Esophagus squamous epithelium (tissue), 5 donors: ENCODE results near the gene HOXA13. TPM values are rescaled to one million over a fixed set of nuclear protein-coding genes. Genes with fewer than 3 reads are reported as not detected.

ENCODE experiments used
- DNase-seq: peaks from one replicate; lab custom pipeline; 2025; lab: John Stamatoyannopoulos, UW
- H3K27ac ChIP-seq, 4 donors: fragments of 200-600 bp; sonication (generic); one replicate each; pipeline ENCODE4 v1.5.1; 2016 to 2019; ENCODE audit warnings: mild to moderate bottlenecking in 1 of 4
- H3K27me3 ChIP-seq, 4 donors: fragments of 200-600 bp; sonication (generic); 1 replicate in 3 of 4; 2 replicates in 1 of 4; pipeline versions ENCODE4 v1.5.1 to v1.6.0; 2017 to 2021; ENCODE audit warnings: antibody characterized with exemption in 1 of 4
- H3K36me3 ChIP-seq, 3 donors: fragments of 200-600 bp; sonication (generic); one replicate each; pipeline ENCODE4 v1.5.1; 2016 to 2019
- H3K4me1 ChIP-seq, 3 donors: fragments of 200-600 bp; sonication (generic); one replicate each; pipeline ENCODE4 v1.5.1; 2017 to 2019
- H3K4me3 ChIP-seq, 4 donors: fragments of 200-600 bp; sonication (generic); 1 replicate in 3 of 4; 2 replicates in 1 of 4; pipeline ENCODE4 v1.5.1; 2016 to 2019; ENCODE audit warnings: mild to moderate bottlenecking in 2 of 4, moderate library complexity in 1 of 4
- H3K9me3 ChIP-seq, 3 donors: fragments of 200-600 bp; sonication (generic); one replicate each; pipeline ENCODE4 v1.5.1; 2016 to 2019
- POLR2A ChIP-seq, 4 donors: fragments of 450-650 bp; IDR thresholded peaks; one replicate each; pipeline ENCODE4 v1.6.1; 2017; ENCODE audit warnings: antibody characterized with exemption in 4 of 4, mild to moderate bottlenecking in 4 of 4, moderate library complexity in 3 of 4
- WGBS, 2 donors: methylation state at CpG; one replicate each; pipeline ENCODE4 v1.1.5; 2018; 5-methylcytosine and 5-hydroxymethylcytosine counted together
- intact Hi-C: fragments of 100-400 bp; cut with DNase I; formaldehyde crosslinking; loops from one replicate; pipeline ENCODE4 v1.15.0; 2022
- total RNA-seq, 4 donors: library from RNA; depleted of rRNA; stranded (reverse); fragments of >200 nt; gene quantifications; one replicate each; pipeline ENCODE4 v1.1.0, GENCODE V29; 2016
- TF ChIP-seq, protein P1 (sequence below), 6 experiments: fragments of 450-650 bp in 4 of 6; fragments of 200-600 bp in 2 of 6; sonication (generic) in 2 of 6; IDR thresholded peaks; one replicate each; pipeline ENCODE4 v1.5.1; 2016 to 2019; ENCODE audit warnings: antibody characterized with exemption in 6 of 6, mild to moderate bottlenecking in 4 of 6, moderate library complexity in 4 of 6
- donor health status: DM: yes; HTN: yes; CAD: no.

Gene HOXA13
- total RNA-seq, 4 donors from 2014 or later: not detected

DNA sequence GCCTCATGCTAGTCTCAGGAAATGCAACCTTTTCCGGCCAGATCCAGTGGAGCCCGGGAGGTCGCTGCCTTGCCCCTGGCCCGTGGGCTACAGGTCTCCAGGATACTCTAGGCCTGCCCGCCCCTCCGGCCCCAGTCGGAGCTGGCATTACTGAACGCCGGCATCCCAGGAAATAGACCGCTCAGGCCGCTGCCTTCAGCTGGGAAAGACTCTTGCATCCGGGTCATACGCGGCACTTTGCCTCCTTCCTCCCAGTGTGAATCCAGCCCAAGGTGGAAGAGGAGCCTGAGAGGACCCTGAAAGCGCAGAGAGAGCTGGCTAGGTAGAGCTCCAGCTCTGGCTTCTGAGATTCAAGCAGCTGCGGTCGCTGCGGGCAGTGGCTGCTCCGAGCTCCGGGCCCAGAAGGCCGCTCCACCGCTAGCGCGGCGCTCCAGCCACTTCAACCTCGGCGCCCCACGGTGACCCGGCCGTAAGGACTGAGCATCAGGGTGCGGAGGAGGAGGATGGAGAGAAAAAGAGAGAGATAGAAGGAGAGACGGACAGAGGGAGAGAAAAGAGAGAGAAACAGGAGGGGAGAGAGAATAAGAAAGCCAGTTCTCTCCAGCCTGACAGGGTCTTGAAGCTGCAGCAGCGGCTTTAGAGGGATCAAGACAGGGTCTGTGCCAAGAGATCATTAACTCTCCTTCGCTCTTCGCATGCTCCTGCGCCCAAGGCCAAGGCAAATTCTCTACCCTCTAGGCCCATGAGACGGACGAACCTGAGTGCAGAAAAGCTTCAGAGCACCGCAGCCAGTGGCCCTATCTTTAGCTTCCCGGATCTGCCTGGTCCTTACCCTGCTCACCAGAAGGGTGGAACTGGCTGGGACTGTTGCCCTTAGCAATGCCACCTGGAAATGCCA lies 24.0 kb downstream of the HOXA13 start:
- no peak for TF ChIP-seq POLR2A (IDR thresholded peaks at IDR 0.05)
- TF ChIP-seq, protein P1, sequence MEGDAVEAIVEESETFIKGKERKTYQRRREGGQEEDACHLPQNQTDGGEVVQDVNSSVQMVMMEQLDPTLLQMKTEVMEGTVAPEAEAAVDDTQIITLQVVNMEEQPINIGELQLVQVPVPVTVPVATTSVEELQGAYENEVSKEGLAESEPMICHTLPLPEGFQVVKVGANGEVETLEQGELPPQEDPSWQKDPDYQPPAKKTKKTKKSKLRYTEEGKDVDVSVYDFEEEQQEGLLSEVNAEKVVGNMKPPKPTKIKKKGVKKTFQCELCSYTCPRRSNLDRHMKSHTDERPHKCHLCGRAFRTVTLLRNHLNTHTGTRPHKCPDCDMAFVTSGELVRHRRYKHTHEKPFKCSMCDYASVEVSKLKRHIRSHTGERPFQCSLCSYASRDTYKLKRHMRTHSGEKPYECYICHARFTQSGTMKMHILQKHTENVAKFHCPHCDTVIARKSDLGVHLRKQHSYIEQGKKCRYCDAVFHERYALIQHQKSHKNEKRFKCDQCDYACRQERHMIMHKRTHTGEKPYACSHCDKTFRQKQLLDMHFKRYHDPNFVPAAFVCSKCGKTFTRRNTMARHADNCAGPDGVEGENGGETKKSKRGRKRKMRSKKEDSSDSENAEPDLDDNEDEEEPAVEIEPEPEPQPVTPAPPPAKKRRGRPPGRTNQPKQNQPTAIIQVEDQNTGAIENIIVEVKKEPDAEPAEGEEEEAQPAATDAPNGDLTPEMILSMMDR (IDR thresholded peaks at IDR 0.05): no peak
- intact Hi-C loops: no loop called here
- peaks cover 42 to 100% (median 73%) of the 10 kb centered on the region in 4 donors for H3K27me3 ChIP-seq
- no peaks in the 10 kb centered on the region for H3K36me3 ChIP-seq
- 79 to 80% methylated on average over 12 to 19 of the region's 40 CpGs for WGBS, 2 donors
- H3K9me3 ChIP-seq: no peaks in the 10 kb centered on the region
- H3K27ac ChIP-seq: no peak overlapping the region
- no peak overlapping the region for H3K4me3 ChIP-seq
- peaks cover 26 to 48% (median 31%) of the 10 kb centered on the region in 3 donors for H3K4me1 ChIP-seq
- DNase-seq: no peak

DNA sequence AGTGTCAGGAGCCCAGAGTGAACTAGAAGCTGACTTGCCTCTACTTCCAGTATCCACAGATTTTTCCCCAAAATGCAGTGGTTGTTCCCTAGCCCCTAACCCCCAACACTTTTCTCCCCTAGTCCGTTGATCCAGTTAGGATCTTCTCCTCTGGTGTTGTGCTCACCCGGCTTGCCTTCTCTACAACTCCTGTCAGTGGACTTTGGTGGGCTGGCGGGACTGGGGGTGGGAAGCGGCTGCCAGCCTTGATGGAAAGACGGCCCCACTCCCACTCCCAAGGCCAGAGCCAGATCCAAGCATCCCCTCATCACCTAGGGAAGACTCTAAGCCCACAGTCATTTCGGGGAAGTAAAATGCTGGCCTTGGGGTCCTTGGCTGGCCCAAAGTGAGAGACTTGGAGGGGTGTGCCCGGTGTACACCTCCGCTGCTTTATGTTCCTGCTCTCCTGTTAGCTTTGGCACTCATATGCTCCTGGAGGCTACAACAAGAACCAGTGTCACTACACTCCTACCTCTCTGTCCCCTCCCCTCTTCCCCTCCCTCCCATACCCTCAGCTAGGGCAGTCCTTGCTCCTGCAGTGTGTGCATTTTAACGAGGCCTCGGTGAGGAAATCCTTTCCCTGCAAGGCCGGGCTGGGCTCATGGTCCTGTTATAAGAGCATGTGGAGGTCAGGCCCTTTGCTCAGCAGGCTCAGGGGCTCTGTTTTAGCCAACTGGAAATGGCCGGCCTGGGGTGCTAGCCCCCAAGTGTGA lies 24.8 kb downstream of the HOXA13 start:
- Histone ChIP-seq H3K27me3 (peaks cover 46 to 100% (median 73%) of the 10 kb centered on the region in 4 donors), H3K9me3 (no peaks in the 10 kb centered on the region), H3K27ac (no peak overlapping the region), H3K36me3 (no peaks in the 10 kb centered on the region), H3K4me3 (no peak overlapping the region), H3K4me1 (peaks cover 27 to 49% (median 31%) of the 10 kb centered on the region in 3 donors)
- intact Hi-C loops: no loop called here
- DNase-seq: no peak
- 64 to 68% methylated on average over 4 to 7 of the region's 12 CpGs for WGBS, 2 donors
- no peak for TF ChIP-seq POLR2A (IDR thresholded peaks at IDR 0.05)
- TF ChIP-seq, protein P1 (IDR thresholded peaks at IDR 0.05): no peak

DNA sequence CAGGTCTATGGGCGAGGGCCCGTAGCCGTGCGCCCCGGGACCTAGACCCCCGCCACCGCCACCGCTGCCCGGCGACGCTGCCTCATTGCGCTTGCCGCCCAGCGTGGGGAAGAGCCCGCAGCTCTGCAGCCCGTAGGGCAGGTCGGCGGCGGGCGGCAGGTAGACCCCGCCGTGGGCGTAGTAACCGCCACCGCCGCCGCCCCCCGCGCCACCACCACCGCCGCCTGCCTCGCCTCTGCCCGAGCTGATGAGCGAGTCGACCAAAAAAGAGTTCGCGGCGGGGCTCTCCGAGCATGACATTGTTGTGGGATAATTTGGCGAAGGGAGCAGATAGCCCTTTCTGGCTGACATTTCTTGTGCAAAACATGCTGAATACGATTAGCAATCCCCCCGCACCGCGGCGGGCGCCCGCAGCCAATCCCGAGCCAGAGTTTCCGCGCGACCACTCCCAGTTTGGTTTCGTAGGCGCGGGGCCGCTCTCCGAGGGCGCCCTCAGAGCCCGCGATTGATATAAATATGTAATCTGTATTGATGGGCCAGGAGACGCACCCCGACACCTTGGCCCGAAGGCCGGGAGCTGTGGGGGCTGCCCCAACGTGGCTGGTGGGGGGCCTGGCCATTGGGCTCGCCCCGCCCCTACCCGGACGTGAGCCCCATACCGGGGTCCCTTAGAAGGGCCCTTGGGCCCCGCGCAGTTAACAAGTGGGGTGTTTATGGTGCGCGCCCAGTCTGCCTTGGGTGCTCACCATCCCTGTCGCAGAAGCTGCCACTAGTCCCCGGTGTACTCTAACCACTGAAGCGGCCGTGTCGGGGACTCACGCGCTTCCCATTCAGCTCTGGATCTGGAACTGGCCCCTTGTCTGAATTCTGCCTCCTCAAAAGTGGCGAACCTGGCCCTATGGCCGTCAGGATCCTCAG lies 25.7 kb downstream of the HOXA13 start, which contains the start of gene HOXA10:
Gene HOXA10 (minus strand): TSS at position 365 of the 918 bp plus-strand sequence. CDS start 14 bp downstream, at position 351.
- Histone ChIP-seq H3K27me3 (peaks cover 52 to 100% (median 72%) of the 10 kb centered on the region in 4 donors), H3K27ac (no peak within 1 kb of the TSS), H3K9me3 (no peaks in the 10 kb centered on the region), H3K4me1 (peaks cover 29 to 49% (median 33%) of the 10 kb centered on the region in 3 donors), H3K36me3 (no peaks in the 10 kb centered on the region), H3K4me3 (peak within 1 kb of the TSS; percentile 19 to 70 (median 46))
- no peak for DNase-seq
- intact Hi-C loops: no loop called here
- TF ChIP-seq, protein P1 (IDR thresholded peaks at IDR 0.05): no peak
- TF ChIP-seq POLR2A (IDR thresholded peaks at IDR 0.05): no peak
- 25 to 30% methylated on average over 5 to 17 of the region's 82 CpGs for WGBS, 2 donors

DNA sequence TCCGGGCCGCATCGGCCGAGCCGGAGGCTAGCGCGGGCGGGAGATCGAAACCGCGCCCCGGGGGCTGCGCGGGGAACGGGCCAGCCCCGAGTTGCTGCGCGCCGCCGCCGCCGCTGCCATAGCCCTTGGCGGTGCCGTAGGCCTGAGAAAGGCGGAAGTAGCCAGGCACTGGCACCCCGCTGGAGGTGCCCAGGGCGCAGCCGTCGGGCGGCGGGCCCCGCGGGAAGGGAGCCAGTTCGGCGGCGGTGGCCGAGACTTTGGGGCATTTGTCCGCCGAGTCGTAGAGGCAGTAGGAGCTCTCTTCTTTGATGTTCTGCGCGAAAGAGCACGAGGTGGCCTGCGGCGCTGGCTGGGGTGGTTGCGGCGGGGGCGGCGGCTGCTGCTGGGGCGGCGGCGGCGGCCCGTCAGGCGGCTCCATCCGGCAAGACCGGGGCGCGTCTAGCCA lies 26.4 kb downstream of the HOXA13 start:
- 0% methylated on average over 1 of the region's 59 CpGs; no CpG with 5 or more reads in 1 of the 2 donors for WGBS, 2 donors
- DNase-seq: no peak
- peaks cover 29 to 54% (median 34%) of the 10 kb centered on the region in 3 donors for H3K4me1 ChIP-seq
- intact Hi-C loops: no loop called here
- TF ChIP-seq, protein P1 (IDR thresholded peaks at IDR 0.05): no peak
- no peak for TF ChIP-seq POLR2A (IDR thresholded peaks at IDR 0.05)
- H3K27ac ChIP-seq: no peak overlapping the region
- no peaks in the 10 kb centered on the region for H3K36me3 ChIP-seq
- peak overlapping the region; percentile 19 to 70 (median 46) for H3K4me3 ChIP-seq
- H3K27me3 ChIP-seq: peaks cover 50 to 100% (median 69%) of the 10 kb centered on the region in 4 donors
- no peaks in the 10 kb centered on the region for H3K9me3 ChIP-seq
